Memory B cell (primary cell): ENCODE results near the gene SRGAP2B.
A peak's percentile ranks its signal among the peaks of the same experiment; 100 is the strongest.
"Not testable (repeated sequence)": the region's sequence is repeated elsewhere in the genome, so short reads cannot be mapped to it uniquely, and the experiment has no call there.

Experiments used
- ATAC-seq: fragments of 150-1000 bp; cut with Tn5 transposase; 2 replicates; pipeline ENCODE4 v1.10.0; 2021; ENCODE audit warnings: low read depth, mild to moderate bottlenecking, moderate library complexity
- DNase-seq, 2 donors: peaks; one replicate each; pipeline ENCODE4 v3.0.0; 2022; ENCODE audit warnings: low spot score in 2 of 2
- H3K27ac Mint-ChIP-seq: one replicate; pipeline ENCODE4 v1.8.0; 2022; ENCODE audit warnings: mild to moderate bottlenecking, moderate library complexity, mixed read lengths
- H3K27me3 Mint-ChIP-seq: one replicate; pipeline ENCODE4 v1.8.0; 2022; ENCODE audit warnings: mixed read lengths
- H3K36me3 Mint-ChIP-seq: one replicate; pipeline ENCODE4 v1.8.0; 2022; ENCODE audit warnings: mild to moderate bottlenecking, mixed read lengths
- H3K4me1 Mint-ChIP-seq: one replicate; pipeline ENCODE4 v1.8.0; 2022; ENCODE audit warnings: mixed read lengths
- H3K4me3 Mint-ChIP-seq: one replicate; pipeline ENCODE4 v1.8.0; 2022; ENCODE audit warnings: mild to moderate bottlenecking, moderate library complexity, mixed read lengths
- H3K9me3 Mint-ChIP-seq: one replicate; pipeline ENCODE4 v1.8.0; 2022; ENCODE audit warnings: mixed read lengths

SRGAP2B gene

DNA sequence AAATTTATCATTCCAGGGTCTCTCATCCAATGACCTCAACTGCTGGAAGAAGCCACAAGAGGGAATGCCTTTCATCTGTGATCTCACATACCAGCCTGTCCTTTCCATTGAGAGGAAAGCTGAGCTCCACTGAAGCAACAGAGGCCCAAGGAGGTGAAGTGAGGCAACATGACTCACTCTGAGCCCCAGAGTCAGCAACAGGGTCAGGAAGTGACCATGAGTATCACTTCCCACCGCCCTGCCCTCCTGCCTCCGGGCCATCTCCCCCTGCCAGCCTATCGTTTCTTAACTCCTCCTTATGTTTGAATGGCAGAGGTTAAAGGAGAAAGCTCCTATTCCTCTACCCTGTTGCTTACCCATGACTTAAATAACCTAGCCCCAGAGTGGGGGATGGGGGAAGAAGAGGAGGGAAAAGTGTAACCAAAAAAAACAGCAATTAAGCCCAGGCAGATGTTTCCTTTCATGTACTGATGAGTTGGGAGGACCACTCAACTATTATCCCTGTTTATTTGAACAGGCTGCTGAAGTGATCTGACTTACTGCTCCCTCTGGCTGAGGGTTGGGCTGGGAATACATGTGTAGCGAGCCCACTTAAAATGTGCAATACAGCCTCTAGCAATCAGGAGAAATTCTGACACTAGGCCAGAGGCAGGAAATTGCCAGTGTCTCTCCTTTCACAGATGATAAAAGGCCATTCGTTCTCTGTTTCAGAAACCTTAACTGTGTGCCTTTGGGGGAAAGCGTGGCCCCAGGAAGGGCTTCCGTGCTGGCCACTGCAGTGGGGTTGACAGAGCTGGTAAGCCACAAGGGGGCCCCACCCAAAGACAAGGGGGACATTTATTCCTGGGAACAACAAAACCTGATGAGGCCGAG is 177.7 kb downstream of the SRGAP2B start:
- H3K36me3 Mint-ChIP-seq, DNase-seq, H3K27ac Mint-ChIP-seq, ATAC-seq, H3K27me3 Mint-ChIP-seq, H3K9me3 Mint-ChIP-seq, H3K4me1 Mint-ChIP-seq, H3K4me3 Mint-ChIP-seq: not testable (repeated sequence)

DNA sequence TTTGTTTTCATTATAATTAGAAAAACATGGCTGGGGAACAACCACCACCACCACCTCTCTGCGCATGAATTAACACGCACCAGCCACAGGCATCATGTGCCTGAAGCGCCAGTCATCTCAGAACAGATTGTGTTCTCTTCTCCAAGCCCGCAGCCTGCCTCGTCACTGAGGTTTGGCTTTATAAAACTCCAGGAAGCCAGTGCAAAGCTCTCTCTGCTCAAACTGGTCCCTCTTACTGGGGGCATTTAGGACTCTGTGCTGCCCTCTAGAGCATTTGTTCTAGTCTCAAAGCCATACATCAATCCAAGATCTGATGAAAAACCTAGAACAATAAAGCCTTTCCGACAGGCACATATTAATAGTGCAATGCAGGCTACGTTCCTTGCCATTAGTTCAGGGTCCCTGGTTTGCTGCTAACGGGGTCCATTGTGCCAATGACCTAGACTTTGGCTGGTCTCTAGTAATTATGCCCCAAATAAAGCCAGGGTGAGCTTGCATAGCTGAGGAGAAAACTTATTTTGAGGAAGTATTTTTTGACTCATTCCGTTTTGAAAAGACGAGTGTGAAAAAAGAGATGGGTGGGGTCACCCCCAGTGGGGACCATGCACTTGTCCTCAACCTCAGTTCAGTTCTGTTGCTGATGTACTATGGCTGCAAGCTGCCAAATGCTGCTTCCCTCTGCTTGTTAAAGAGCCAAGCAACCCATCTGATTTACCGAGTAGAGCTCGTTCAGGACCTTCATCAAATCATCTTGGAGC is 181.0 kb downstream of the SRGAP2B start:
- DNase-seq, H3K27me3 Mint-ChIP-seq, H3K4me3 Mint-ChIP-seq, H3K27ac Mint-ChIP-seq, H3K9me3 Mint-ChIP-seq, H3K4me1 Mint-ChIP-seq, H3K36me3 Mint-ChIP-seq: not testable (repeated sequence)
- ATAC-seq, result peak; percentile 87

DNA sequence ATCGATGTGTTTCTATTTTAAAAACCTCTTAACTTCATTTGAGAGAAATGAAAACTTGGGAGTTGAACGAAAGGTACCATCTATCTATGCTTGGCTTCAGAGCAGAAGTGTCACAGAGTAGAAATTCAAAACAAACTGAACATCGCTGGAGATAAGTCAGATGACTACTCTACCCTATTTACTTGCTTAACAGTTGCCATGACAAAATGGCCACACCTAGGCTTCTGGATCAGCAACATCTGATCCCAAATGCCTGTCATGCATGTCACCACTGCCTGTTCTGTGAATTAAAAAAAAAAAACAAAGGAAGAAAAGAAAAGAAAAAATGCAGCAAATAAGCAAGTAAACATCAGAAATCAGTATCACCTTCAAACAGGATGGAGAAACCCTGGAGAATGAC is 181.7 kb downstream of the SRGAP2B start:
- not testable (repeated sequence) for H3K27ac Mint-ChIP-seq, H3K27me3 Mint-ChIP-seq, ATAC-seq

DNA sequence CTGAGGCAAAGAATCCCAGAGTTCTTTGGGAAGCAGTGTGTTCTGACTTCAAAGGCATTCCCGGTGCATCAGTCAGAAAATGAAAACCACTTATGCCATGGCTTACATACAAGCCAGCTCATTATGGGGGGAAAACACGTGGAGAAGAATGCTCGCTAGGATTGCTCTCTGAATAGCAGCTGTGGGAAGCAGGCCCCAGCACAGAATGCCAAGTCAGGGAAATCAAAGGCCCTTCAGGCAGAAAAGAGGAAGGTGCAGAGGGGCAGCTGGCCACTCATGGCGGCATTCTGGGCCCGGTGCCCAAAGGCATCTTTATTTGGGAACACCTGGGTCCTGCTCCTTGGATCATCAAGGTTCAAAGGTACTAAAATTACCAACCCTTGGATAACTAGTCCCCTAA is 184.4 kb downstream of the SRGAP2B start:
- not testable (repeated sequence) for H3K4me3 Mint-ChIP-seq, H3K9me3 Mint-ChIP-seq, H3K4me1 Mint-ChIP-seq, H3K27ac Mint-ChIP-seq, ATAC-seq, DNase-seq, H3K36me3 Mint-ChIP-seq, H3K27me3 Mint-ChIP-seq

More for the DNA sequence above, 181.7 kb downstream of the SRGAP2B start:
- H3K4me3 Mint-ChIP-seq, DNase-seq, H3K9me3 Mint-ChIP-seq, H3K4me1 Mint-ChIP-seq, H3K36me3 Mint-ChIP-seq: not testable (repeated sequence)

DNA sequence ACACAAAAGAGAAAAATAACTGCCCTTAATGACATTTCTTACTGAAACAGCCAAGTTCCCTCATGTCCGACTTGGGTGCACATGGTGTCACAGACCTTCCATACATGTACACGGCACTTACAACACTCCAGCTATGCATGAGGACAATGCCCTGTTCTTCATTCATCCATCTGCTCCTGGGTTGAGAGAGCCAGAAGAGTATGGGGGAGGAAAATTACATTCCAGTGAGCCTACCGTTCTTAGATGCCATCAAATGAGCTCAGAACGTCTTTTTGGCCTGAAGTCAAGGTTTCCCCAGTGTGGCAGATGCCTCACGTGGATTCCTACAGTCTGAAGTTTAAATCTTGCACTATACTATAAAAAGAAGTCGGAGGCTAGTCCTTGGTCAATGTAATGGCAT is 194.3 kb downstream of the SRGAP2B start:
- not testable (repeated sequence) for H3K4me1 Mint-ChIP-seq, H3K27me3 Mint-ChIP-seq, ATAC-seq, H3K9me3 Mint-ChIP-seq, H3K27ac Mint-ChIP-seq, H3K36me3 Mint-ChIP-seq, DNase-seq, H3K4me3 Mint-ChIP-seq

DNA sequence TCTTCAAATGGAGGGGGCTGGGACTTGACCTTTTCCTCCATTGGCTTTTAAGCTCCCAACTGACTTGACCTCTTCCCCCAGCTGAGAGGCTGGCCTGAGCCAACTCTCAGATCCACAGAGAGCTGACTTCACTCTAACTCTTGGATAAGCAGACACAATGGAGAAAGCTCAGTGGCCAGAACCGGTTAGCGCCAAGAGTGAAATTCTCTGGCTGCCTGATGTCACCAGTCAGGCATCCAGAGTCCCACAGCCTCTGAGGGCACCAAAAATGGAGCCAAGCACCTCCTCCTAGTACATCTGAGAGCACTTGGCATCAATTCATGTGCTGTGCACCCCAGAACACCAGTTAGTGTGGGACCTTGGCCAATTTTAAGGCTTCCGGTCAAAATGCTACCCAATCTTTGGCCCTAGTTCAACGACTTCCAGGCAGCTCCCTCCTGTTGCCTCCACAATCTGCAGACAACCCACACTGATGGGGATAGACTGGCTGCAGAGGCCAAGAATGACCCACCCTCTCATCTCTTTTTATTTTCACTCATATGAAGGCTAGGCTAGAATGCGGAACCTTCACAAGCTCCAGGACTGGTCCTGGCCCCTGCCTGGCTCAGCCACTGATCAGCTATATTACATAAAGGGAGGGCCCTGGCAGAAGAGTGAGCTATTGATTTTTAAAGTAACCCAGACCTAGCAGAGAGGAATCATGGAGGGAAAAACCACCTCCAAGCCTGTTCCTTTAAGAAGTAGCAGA is 200.5 kb downstream of the SRGAP2B start:
- not testable (repeated sequence) for H3K27me3 Mint-ChIP-seq, H3K27ac Mint-ChIP-seq, H3K36me3 Mint-ChIP-seq, H3K9me3 Mint-ChIP-seq, H3K4me3 Mint-ChIP-seq, DNase-seq, ATAC-seq, H3K4me1 Mint-ChIP-seq

DNA sequence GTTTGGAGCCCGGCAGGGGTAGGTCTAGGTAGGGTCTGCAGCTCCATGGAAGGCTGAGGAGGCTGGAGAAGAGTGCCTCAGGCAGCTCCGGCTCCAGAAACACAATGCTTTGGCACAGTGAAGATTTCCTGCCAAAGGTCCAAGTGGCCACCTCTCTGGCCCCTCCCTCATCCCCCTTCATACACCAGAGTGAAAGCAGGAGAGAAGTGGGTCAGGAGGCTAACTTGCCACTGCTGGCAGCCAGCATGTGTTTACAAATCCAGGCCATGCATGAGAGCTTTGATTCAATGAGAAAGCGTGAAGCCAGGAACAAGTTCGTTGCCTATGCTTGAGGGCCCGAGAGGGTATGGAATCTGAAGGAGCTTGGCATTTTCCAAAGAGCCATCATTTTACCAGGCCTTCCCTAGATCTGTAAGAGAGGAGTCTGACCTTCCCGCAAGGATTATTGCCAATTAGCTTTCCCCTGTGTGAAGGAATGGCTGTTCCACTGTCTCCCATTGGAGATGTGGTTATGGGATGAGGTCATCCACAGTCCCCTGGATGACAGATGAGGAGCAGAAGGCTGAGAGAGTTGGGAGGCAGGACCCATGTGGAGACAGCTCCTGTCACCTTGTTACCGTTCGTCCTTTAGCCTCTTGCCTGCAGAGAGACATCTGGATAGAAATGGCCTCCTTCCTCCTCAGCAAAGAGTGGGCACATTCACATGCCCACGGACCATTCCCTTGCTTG is 201.3 kb downstream of the SRGAP2B start:
- H3K36me3 Mint-ChIP-seq, H3K4me1 Mint-ChIP-seq, H3K27ac Mint-ChIP-seq, H3K9me3 Mint-ChIP-seq, DNase-seq, H3K4me3 Mint-ChIP-seq, ATAC-seq, H3K27me3 Mint-ChIP-seq: not testable (repeated sequence)

DNA sequence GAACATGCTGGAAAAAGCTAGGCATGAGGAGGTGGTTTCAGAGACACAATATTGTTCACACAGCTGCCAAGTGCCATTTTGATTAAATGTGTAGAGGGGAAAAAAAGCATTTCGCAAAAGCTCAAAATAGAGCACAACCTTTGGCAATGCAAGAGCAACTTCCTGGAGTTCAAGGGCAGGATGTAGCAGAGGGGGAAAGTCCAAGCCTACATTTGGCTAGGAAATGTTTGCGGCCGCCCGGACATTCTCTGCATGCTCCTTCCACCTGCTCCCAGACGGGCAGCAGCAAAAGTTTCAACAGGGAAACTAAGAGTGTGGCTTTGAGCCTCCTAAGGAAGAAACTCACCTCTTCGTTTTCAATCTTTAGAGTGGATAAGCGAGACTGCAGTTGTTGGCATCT is 202.1 kb downstream of the SRGAP2B start:
- ATAC-seq, H3K27me3 Mint-ChIP-seq, H3K9me3 Mint-ChIP-seq, H3K4me1 Mint-ChIP-seq, H3K4me3 Mint-ChIP-seq, H3K36me3 Mint-ChIP-seq, H3K27ac Mint-ChIP-seq, DNase-seq: not testable (repeated sequence)

DNA sequence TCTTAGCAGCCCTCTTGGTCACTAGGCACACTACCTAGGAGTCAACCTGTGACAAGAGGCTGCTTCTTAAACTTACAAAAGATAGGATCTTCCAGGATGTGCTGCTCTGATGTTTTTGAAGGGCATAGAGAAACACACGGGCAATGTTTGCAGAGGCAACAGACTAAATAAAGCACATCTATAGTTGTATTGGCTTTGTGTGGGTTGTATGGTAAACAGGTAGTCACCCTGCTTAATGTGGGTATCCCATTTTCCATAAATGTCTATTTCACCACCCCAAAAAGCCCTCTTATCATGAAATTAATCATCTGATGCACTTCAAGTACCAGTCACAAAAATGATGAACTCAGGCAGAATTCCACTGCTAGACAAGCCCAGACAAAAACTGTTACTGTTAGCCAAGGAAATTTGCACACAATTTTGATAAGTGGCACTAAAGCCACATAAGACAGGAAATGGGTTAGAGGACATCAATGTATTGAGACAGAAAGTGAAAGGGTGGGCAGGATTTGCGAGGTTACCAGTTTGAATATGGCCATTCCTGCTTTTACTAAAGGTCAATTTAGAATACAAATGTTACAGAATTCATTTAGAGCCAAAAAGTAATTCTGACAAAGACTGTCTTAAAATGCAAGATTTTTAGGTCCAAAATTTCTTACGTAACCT is 205.5 kb downstream of the SRGAP2B start:
- H3K27ac Mint-ChIP-seq, ATAC-seq, DNase-seq, H3K4me3 Mint-ChIP-seq, H3K36me3 Mint-ChIP-seq, H3K27me3 Mint-ChIP-seq, H3K9me3 Mint-ChIP-seq, H3K4me1 Mint-ChIP-seq: not testable (repeated sequence)

DNA sequence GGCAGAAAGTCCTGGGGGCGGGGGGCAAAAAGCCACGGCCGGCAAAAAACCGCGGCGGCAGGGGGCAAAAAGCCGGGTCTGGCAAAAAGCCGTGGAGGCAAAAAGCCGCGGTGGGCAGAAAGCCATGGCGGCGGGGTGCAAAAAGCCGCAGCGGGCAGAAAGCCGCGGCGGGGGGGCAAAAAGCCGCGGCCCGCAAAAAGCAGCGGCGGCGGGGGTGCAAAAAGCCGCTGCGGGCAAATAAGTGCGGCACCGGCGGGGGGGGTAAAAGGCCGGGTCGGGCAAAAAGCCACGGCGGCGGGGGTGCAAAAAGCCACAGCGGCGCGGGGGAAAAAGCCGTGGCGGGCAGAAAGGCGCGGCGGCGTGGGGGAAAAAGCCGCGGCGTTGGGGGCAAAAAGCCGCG is 212.1 kb downstream of the SRGAP2B start:
- not testable (repeated sequence) for H3K27me3 Mint-ChIP-seq, H3K27ac Mint-ChIP-seq, ATAC-seq, H3K9me3 Mint-ChIP-seq, H3K36me3 Mint-ChIP-seq, H3K4me1 Mint-ChIP-seq
- H3K4me3 Mint-ChIP-seq, result peak overlapping the region; percentile 71
- DNase-seq, result peak in 1 of 2 donors; percentile 48

DNA sequence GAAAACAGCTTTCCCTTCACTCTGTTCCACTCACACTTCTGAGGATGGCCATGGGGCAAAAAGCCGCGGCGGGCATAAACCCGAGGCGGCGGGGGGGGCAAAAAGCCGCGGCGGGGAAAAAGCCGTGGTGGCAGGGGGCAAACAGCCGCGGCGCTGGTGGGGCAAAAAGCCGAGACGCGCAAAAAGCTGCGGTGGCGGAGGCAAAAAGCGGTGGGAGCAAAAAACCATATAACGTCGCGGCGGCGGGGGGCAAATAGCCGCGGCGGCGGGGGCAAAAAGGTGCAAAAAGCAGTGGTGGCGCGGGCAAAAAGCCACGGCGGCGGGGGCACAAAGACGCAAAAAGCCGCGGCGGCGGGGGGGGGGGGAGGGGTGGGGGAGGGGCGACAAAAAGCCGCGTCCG is 212.8 kb downstream of the SRGAP2B start:
- H3K9me3 Mint-ChIP-seq, H3K27ac Mint-ChIP-seq, H3K4me3 Mint-ChIP-seq, H3K36me3 Mint-ChIP-seq, H3K27me3 Mint-ChIP-seq, ATAC-seq, H3K4me1 Mint-ChIP-seq: not testable (repeated sequence)
- peak in 1 of 2 donors; percentile 16 for DNase-seq

DNA sequence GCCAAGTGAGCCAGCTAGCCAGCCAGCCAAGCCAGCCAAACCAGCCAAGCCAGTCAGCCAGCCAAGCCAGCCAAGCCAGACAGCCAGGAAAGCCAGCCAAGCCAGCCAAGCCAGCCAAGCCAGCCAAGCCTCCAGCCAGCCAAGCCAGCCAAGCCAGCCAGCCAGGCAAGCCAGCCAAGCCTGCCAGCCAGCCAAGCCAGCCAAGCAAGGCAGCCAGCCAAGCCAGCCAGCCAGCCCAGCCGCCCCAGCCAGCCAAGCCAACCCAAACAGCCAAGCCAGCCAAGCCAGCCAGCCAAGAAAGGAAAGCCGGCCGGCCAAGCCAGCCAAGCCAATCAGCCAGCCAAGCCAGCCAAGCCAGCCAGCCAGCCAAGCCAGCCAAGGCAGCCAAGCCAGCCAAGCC is 236.5 kb downstream of the SRGAP2B start:
- H3K27ac Mint-ChIP-seq, ATAC-seq, H3K27me3 Mint-ChIP-seq, H3K4me1 Mint-ChIP-seq, H3K36me3 Mint-ChIP-seq, H3K9me3 Mint-ChIP-seq, H3K4me3 Mint-ChIP-seq: not testable (repeated sequence)
- DNase-seq, result peak; percentile 0 to 10
